Hematopoietic multipotent progenitor cell (in vitro differentiated cells): Measurements from ENCODE around the gene FBXW5. TPM values are rescaled to one million over a fixed set of nuclear protein-coding genes. Genes with fewer than 3 reads are reported as not detected.

Source experiments
- DNase-seq, 3 donors: peaks; one replicate each; pipeline ENCODE4 v3.0.0-alpha.2; 2011 to 2015; ENCODE audit warnings: low read depth in 2 of 3, low spot score in 2 of 3
- total RNA-seq: library from RNA; depleted of rRNA; stranded (reverse); fragments of >200 nt; gene quantifications from one replicate; pipeline ENCODE4 v1.2.3, GENCODE V29; 2012

Gene FBXW5
- total RNA-seq, 1 donor: 179 TPM

- DNase-seq: no peak
Measured at GRCh38 chr9:136917902-136918301, 26.6 kb downstream of the FBXW5 start.

GRCh38 chr9:136916330-136917184, 28.0 kb downstream of the FBXW5 start:
- DNase-seq: no peak

- DNase-seq: no peak
Measured at GRCh38 chr9:136915632-136916329, 28.8 kb downstream of the FBXW5 start.

GRCh38 chr9:136913701-136914438, 30.7 kb downstream of the FBXW5 start:
- DNase-seq: no peak

- peak in 1 of 3 donors; percentile 13 for DNase-seq
Measured at GRCh38 chr9:136910901-136911245, 33.7 kb downstream of the FBXW5 start.

- no peak for DNase-seq
Measured at GRCh38 chr9:136910197-136910900, 34.2 kb downstream of the FBXW5 start.

GRCh38 chr9:136907011-136907914, 37.3 kb downstream of the FBXW5 start:
- no peak for DNase-seq

- DNase-seq: no peak
Measured at GRCh38 chr9:136906266-136906665, 38.3 kb downstream of the FBXW5 start.

GRCh38 chr9:136903041-136903554, 41.4 kb downstream of the FBXW5 start:
- no peak for DNase-seq

- DNase-seq: peak; percentile 58 to 85 (median 70)
Measured at GRCh38 chr9:136902259-136902821, 42.2 kb downstream of the FBXW5 start.

GRCh38 chr9:136901516-136902258, 42.9 kb downstream of the FBXW5 start:
- DNase-seq: peak; percentile 36 to 53 (median 47)

GRCh38 chr9:136900988-136901515, 43.5 kb downstream of the FBXW5 start:
- DNase-seq: no peak

- DNase-seq: no peak
Measured at GRCh38 chr9:136900556-136900955, 44.0 kb downstream of the FBXW5 start.

- DNase-seq: no peak
Measured at GRCh38 chr9:136899196-136899595, 45.3 kb downstream of the FBXW5 start.

GRCh38 chr9:136898483-136899100, 45.9 kb downstream of the FBXW5 start:
- no peak for DNase-seq

- no peak for DNase-seq
Measured at GRCh38 chr9:136896027-136896426, 48.5 kb downstream of the FBXW5 start.

- DNase-seq: no peak
Measured at GRCh38 chr9:136890661-136891060, 53.9 kb downstream of the FBXW5 start.
